DND-41 (cell line): ENCODE measurements around the gene GRID1.

Source experiments
- EZH2 ChIP-seq: IDR thresholded peaks from 3 replicates; pipeline ENCODE4 v1.6.1; 2012; ENCODE audit warnings: borderline replicate concordance, low read depth, mild to moderate bottlenecking, moderate library complexity, low read length, inconsistent platforms; ENCODE audit not compliant: severe bottlenecking
- TF ChIP-seq, protein P1 (sequence below): IDR thresholded peaks from 2 replicates; pipeline ENCODE4 v1.5.1; 2012; ENCODE audit warnings: borderline replicate concordance, low read length, moderate library complexity, mild to moderate bottlenecking; ENCODE audit not compliant: poor library complexity, severe bottlenecking; ENCODE audit errors: extremely low read depth

DNA sequence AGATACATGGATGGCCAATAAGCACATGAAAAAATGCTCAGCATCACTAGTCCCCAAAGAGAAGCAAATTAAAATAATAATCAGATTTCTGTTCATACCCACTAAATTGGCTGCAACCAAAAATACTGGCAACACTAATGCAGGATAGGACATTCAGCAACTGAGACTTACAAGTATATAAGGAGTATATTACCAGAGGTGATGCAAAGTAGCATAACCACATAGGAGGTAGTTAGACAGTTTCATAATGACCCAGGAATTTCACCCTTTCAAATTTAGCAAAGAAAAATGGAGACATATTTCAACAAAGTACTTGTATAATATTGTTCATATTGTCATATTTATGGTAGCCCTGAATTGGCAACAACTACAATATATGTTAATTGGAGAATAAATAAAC lies 727.8 kb downstream of the GRID1 start:
- TF ChIP-seq, protein P1, sequence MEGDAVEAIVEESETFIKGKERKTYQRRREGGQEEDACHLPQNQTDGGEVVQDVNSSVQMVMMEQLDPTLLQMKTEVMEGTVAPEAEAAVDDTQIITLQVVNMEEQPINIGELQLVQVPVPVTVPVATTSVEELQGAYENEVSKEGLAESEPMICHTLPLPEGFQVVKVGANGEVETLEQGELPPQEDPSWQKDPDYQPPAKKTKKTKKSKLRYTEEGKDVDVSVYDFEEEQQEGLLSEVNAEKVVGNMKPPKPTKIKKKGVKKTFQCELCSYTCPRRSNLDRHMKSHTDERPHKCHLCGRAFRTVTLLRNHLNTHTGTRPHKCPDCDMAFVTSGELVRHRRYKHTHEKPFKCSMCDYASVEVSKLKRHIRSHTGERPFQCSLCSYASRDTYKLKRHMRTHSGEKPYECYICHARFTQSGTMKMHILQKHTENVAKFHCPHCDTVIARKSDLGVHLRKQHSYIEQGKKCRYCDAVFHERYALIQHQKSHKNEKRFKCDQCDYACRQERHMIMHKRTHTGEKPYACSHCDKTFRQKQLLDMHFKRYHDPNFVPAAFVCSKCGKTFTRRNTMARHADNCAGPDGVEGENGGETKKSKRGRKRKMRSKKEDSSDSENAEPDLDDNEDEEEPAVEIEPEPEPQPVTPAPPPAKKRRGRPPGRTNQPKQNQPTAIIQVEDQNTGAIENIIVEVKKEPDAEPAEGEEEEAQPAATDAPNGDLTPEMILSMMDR, result no peak
- no peak for TF ChIP-seq EZH2
